Left lung (tissue), 10 donors: ENCODE measurements around the gene ZNF585A. TPM values are rescaled to one million over a fixed set of nuclear protein-coding genes. Genes with fewer than 3 reads are reported as not detected.

Source experiments
- ATAC-seq: fragments of 200-7000 bp; cut with Tn5 transposase; one replicate; pipeline ENCODE4 v1.9.1; 2020; ENCODE audit warnings: moderate library complexity
- DNase-seq, 4 donors: peaks; one replicate each; pipeline ENCODE4 v3.0.0-alpha.2; 2013 to 2020
- H3K27ac ChIP-seq, 2 donors: fragments of 200-600 bp; sonication (generic) in 1 of 2; one replicate each; pipeline versions ENCODE4 v1.5.0 to v1.8.0; 2020 to 2021
- H3K27me3 ChIP-seq, 2 donors: fragments of 200-600 bp; sonication (generic) in 1 of 2; one replicate each; pipeline versions ENCODE4 v1.5.0 to v1.8.0; 2020 to 2021
- H3K36me3 ChIP-seq, 2 donors: fragments of 200-600 bp; sonication (generic) in 1 of 2; one replicate each; pipeline versions ENCODE4 v1.5.0 to v1.8.0; 2020 to 2021
- H3K4me1 ChIP-seq, 2 donors: fragments of 200-600 bp; one replicate each; pipeline ENCODE4 v1.8.0; 2021
- H3K4me3 ChIP-seq, 2 donors: fragments of 200-600 bp; sonication (generic) in 1 of 2; one replicate each; pipeline versions ENCODE4 v1.5.0 to v1.8.0; 2020 to 2021; ENCODE audit warnings: mild to moderate bottlenecking in 1 of 2
- H3K9me3 ChIP-seq, 2 donors: fragments of 200-600 bp; sonication (generic) in 1 of 2; one replicate each; pipeline versions ENCODE4 v1.5.0 to v1.8.0; 2020 to 2021
- intact Hi-C, 2 donors: fragments of 100-400 bp; cut with DNase I; formaldehyde crosslinking; loops; one replicate each; pipeline versions ENCODE4 v1.11.2 to v1.14.2; 2022
- polyA plus RNA-seq, 6 donors: library from polyadenylated mRNA; unstranded; fragments of 120-200 nt; gene quantifications; one replicate each; pipeline ENCODE4 v1.2.1, GENCODE V29; 2013; ENCODE audit not compliant: insufficient read length in 6 of 6
- total RNA-seq, 2 donors: library from RNA; stranded (reverse); fragmentation: NEBNext Ultra II Directional; extraction: Animal tissue kit (Norgen Biotek cat#: 25700); gene quantifications; one replicate each; pipeline ENCODE4 v1.2.1, GENCODE V29; 2021
- TF ChIP-seq, protein P1 (sequence below), 2 donors: fragments of 200-600 bp; sonication (generic) in 1 of 2; IDR thresholded peaks; one replicate each; pipeline versions ENCODE4 v1.5.0 to v1.8.0; 2021; ENCODE audit warnings: antibody characterized with exemption in 2 of 2
- donor health status: DM: no; HTN: yes; CAD: no.
- donor health status: DM: no; HTN: no; CAD: no.

Gene ZNF585A
- total and polyA plus RNA-seq, 8 donors: 9.6 to 17.5 (median 14.8) TPM

DNA sequence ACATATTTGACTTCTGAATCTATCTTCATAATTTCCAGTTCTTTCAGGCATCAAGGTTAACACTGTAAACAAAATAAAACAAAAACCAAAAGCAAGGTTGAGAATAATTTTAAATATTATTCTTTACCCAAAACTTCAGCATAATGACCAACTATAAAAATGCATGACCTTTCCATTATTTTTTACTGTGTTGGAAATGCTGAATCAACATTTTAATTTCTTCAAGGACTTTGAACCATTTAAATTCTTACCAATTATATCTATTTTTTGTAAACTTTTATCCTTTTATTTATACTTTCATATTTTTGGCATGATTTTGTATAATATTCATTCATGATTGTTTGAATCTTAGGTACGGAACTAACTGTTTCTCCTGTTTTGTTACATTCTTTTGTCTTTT, 6.9 kb downstream of the ZNF585A start:
- Histone ChIP-seq H3K36me3 (peaks cover 2 to 93% of the 10 kb centered on the region in 2 donors), H3K4me3 (no peak overlapping the region), H3K27ac (no peak overlapping the region), H3K4me1 (no peaks in the 10 kb centered on the region), H3K9me3 (peaks cover 0 to 98% of the 10 kb centered on the region in 2 donors), H3K27me3 (no peaks in the 10 kb centered on the region)
- TF ChIP-seq, protein P1, sequence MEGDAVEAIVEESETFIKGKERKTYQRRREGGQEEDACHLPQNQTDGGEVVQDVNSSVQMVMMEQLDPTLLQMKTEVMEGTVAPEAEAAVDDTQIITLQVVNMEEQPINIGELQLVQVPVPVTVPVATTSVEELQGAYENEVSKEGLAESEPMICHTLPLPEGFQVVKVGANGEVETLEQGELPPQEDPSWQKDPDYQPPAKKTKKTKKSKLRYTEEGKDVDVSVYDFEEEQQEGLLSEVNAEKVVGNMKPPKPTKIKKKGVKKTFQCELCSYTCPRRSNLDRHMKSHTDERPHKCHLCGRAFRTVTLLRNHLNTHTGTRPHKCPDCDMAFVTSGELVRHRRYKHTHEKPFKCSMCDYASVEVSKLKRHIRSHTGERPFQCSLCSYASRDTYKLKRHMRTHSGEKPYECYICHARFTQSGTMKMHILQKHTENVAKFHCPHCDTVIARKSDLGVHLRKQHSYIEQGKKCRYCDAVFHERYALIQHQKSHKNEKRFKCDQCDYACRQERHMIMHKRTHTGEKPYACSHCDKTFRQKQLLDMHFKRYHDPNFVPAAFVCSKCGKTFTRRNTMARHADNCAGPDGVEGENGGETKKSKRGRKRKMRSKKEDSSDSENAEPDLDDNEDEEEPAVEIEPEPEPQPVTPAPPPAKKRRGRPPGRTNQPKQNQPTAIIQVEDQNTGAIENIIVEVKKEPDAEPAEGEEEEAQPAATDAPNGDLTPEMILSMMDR (IDR thresholded peaks at IDR 0.05): no peak
- ATAC-seq: no peak
- no peak for DNase-seq
- intact Hi-C loops: no loop called here

DNA sequence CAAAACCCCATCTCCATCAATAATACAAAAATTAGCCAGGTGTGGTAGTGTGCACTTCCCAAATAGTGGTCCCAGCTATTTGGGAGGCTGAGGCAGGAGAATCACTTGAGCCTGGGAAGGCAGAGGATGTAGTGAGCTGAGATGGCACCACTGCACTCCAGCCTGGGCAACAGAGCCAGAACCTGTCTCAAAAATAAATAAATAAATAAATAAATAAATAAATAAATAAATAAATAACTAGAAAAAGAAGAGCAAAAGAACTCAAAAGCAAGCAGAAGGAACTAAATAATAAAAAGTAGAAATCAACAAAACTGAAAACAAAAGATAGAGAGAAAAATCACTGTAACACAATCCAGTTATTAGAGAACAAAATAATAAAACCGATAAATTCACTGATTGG, 12.3 kb downstream of the ZNF585A start:
- no peak overlapping the region for H3K4me3 ChIP-seq
- intact Hi-C loops: no loop called here
- TF ChIP-seq, protein P1 (IDR thresholded peaks at IDR 0.05): no peak
- no peak for DNase-seq
- no peak overlapping the region for H3K27ac ChIP-seq
- peaks cover 0 to 100% of the 10 kb centered on the region in 2 donors for H3K9me3 ChIP-seq
- H3K27me3 ChIP-seq: no peaks in the 10 kb centered on the region
- H3K36me3 ChIP-seq: peaks cover 2 to 100% of the 10 kb centered on the region in 2 donors
- ATAC-seq: no peak
- no peaks in the 10 kb centered on the region for H3K4me1 ChIP-seq

DNA sequence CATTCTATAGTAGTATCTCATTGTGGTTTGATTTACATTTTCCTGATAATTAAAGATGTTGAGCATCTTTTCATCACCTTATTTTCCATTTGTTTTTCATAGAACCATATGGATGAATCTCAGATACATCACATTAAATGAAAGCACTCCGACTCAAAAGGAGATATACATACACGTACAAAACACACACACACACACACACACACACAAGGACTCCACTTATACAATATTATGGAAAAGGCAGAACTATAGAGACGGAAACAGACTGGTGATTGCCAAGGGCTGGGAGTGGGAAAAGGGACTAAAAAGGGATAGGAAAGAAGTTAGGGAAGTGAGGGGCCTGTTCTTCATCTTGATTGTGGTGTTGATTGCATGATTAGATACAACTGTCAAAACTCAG, 24.3 kb downstream of the ZNF585A start:
- H3K9me3 ChIP-seq: peaks cover 6 to 94% of the 10 kb centered on the region in 2 donors

DNA sequence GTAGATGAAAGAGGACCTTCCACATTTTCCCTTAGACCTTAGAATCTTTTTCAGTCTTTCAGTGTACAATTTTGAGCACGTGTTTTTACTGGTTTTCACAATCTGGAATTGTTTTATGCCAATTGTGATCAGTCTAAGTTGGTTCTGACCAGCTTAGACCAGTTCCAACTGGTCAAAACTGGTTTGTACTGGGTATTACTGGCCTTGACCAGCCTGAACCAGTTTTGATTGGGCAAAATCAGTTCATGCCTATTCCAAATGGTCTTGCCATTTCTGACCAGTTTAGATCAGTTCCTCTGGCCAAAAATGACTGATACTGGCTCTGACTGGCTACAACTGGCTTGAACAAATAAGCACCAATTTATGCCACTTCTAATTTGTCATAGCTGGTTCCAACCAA, 36.4 kb downstream of the ZNF585A start:
- Histone ChIP-seq H3K9me3 (peaks cover 3 to 100% of the 10 kb centered on the region in 2 donors), H3K27me3 (no peaks in the 10 kb centered on the region), H3K4me1 (no peaks in the 10 kb centered on the region), H3K27ac (no peak overlapping the region), H3K36me3 (peaks cover 0 to 5% of the 10 kb centered on the region in 2 donors), H3K4me3 (no peak overlapping the region)
- no peak for DNase-seq
- no peak for ATAC-seq
- TF ChIP-seq, protein P1 (IDR thresholded peaks at IDR 0.05): no peak
- intact Hi-C loops: no loop called here

More for the DNA sequence above, 24.3 kb downstream of the ZNF585A start:
- Histone ChIP-seq H3K4me3 (no peak overlapping the region), H3K36me3 (peaks cover 0 to 69% of the 10 kb centered on the region in 2 donors), H3K27ac (no peak overlapping the region), H3K4me1 (no peaks in the 10 kb centered on the region), H3K27me3 (no peaks in the 10 kb centered on the region)
- ATAC-seq (no peak), DNase-seq (no peak)
- intact Hi-C loops: no loop called here
- TF ChIP-seq, protein P1 (IDR thresholded peaks at IDR 0.05): no peak

DNA sequence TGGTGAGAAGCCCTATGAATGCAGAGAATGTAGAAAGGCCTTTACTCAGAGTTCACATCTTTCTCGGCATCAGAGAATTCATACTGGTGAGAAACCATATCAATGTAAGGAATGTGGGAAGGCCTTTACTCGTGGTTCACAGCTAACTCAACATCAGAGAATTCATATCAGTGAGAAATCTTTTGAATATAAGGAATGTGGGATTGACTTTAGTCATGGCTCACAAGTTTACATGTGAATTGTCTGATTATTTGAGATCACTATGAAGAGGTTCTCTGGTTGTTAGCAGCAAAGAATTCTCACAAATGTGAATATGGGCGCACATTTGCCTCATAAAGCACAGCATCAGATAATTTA, 43.7 kb downstream of the ZNF585A start:
- H3K27me3 ChIP-seq: no peaks in the 10 kb centered on the region
- H3K4me1 ChIP-seq: no peaks in the 10 kb centered on the region
- TF ChIP-seq, protein P1 (IDR thresholded peaks at IDR 0.05): no peak
- H3K36me3 ChIP-seq: peaks cover 8 to 77% of the 10 kb centered on the region in 2 donors
- DNase-seq: no peak
- H3K9me3 ChIP-seq: peaks cover 43 to 100% of the 10 kb centered on the region in 2 donors
- intact Hi-C loops: no loop called here
- H3K27ac ChIP-seq: no peak overlapping the region
- ATAC-seq: no peak
- H3K4me3 ChIP-seq: no peak overlapping the region
